ENCODE measurements around the gene FANK1. TPM values are rescaled to one million over a fixed set of nuclear protein-coding genes. Genes with fewer than 3 reads are reported as not detected.

FANK1 gene
- total and polyA plus RNA-seq, 5 donors: 0.37 to 1.0 (median 0.44) TPM

- 45% methylated on average over 13 of the region's 13 CpGs for WGBS
- H3K27me3 ChIP-seq (ENCODE audit: control insufficient read depth, insufficient read depth): no peaks in the 10 kb centered on the region
- intact Hi-C loops (cut with DNase I): no loop called here
- no peak overlapping the region for H3K4me3 ChIP-seq (ENCODE audit: low read length)
- H3K9me3 ChIP-seq (ENCODE audit: control insufficient read depth, low read length): no peaks in the 10 kb centered on the region
- DNase-seq: peak; percentile 53 to 81 (median 79)
- peak; percentile 92 to 95 for ATAC-seq
- H3K4me1 ChIP-seq (ENCODE audit: control insufficient read depth, insufficient read depth, low read length): peaks cover 7% of the 10 kb centered on the region
- H3K27ac ChIP-seq (ENCODE audit: low read length): no peak overlapping the region
Observed at GRCh38 chr10:126049759-126050700, 153.7 kb downstream of the FANK1 start.

GRCh38 chr10:126052171-126052570, 155.8 kb downstream of the FANK1 start:
- ATAC-seq (no peak), DNase-seq (no peak)
- intact Hi-C loops (cut with DNase I): no loop called here
- WGBS: 84% methylated on average over 2 of the region's 2 CpGs
- H3K27ac ChIP-seq (ENCODE audit: low read length): no peak overlapping the region
- H3K4me1 ChIP-seq (ENCODE audit: control insufficient read depth, insufficient read depth, low read length): peaks cover 7% of the 10 kb centered on the region
- no peaks in the 10 kb centered on the region for H3K27me3 ChIP-seq (ENCODE audit: control insufficient read depth, insufficient read depth)
- H3K4me3 ChIP-seq (ENCODE audit: low read length): no peak overlapping the region
- no peaks in the 10 kb centered on the region for H3K9me3 ChIP-seq (ENCODE audit: control insufficient read depth, low read length)

GRCh38 chr10:126054191-126054590, 157.8 kb downstream of the FANK1 start:
- no peaks in the 10 kb centered on the region for H3K27me3 ChIP-seq (ENCODE audit: control insufficient read depth, insufficient read depth)
- peaks cover 7% of the 10 kb centered on the region for H3K4me1 ChIP-seq (ENCODE audit: control insufficient read depth, insufficient read depth, low read length)
- H3K4me3 ChIP-seq (ENCODE audit: low read length): no peak overlapping the region
- H3K9me3 ChIP-seq (ENCODE audit: control insufficient read depth, low read length): no peaks in the 10 kb centered on the region
- intact Hi-C loops (cut with DNase I): no loop called here
- WGBS: 97% methylated on average over 6 of the region's 6 CpGs
- DNase-seq (no peak), ATAC-seq (no peak)
- H3K27ac ChIP-seq (ENCODE audit: low read length): no peak overlapping the region

- Histone ChIP-seq H3K27me3 (ENCODE audit: control insufficient read depth, insufficient read depth) (no peaks in the 10 kb centered on the region), H3K27ac (ENCODE audit: low read length) (no peak overlapping the region), H3K4me3 (ENCODE audit: low read length) (no peak overlapping the region), H3K9me3 (ENCODE audit: control insufficient read depth, low read length) (no peaks in the 10 kb centered on the region), H3K4me1 (ENCODE audit: control insufficient read depth, insufficient read depth, low read length) (peaks cover 2% of the 10 kb centered on the region)
- ATAC-seq: no peak
- intact Hi-C loops (cut with DNase I): no loop called here
- DNase-seq: no peak
- WGBS: 91% methylated on average over 8 of the region's 8 CpGs
Observed at GRCh38 chr10:126057494-126057893, 161.1 kb downstream of the FANK1 start.

GRCh38 chr10:126058104-126058503, 161.7 kb downstream of the FANK1 start:
- Histone ChIP-seq H3K27me3 (ENCODE audit: control insufficient read depth, insufficient read depth) (no peaks in the 10 kb centered on the region), H3K9me3 (ENCODE audit: control insufficient read depth, low read length) (no peaks in the 10 kb centered on the region), H3K27ac (ENCODE audit: low read length) (no peak overlapping the region), H3K4me3 (ENCODE audit: low read length) (no peak overlapping the region), H3K4me1 (ENCODE audit: control insufficient read depth, insufficient read depth, low read length) (peaks cover 2% of the 10 kb centered on the region)
- 62% methylated on average over 6 of the region's 6 CpGs for WGBS
- DNase-seq (no peak), ATAC-seq (no peak)
- intact Hi-C loops (cut with DNase I): no loop called here

- no peaks in the 10 kb centered on the region for H3K9me3 ChIP-seq (ENCODE audit: control insufficient read depth, low read length)
- H3K4me3 ChIP-seq (ENCODE audit: low read length): no peak overlapping the region
- H3K27me3 ChIP-seq (ENCODE audit: control insufficient read depth, insufficient read depth): no peaks in the 10 kb centered on the region
- ATAC-seq (no peak), DNase-seq (no peak)
- WGBS: 45% methylated on average over 9 of the region's 9 CpGs
- H3K4me1 ChIP-seq (ENCODE audit: control insufficient read depth, insufficient read depth, low read length): peaks cover 2% of the 10 kb centered on the region
- no peak overlapping the region for H3K27ac ChIP-seq (ENCODE audit: low read length)
- intact Hi-C loops (cut with DNase I): no loop called here
Observed at GRCh38 chr10:126058507-126058906, 162.1 kb downstream of the FANK1 start.

Other genes with a start within 250 kb of the FANK1 start
- not detected for gene TEX36, start 213.4 kb upstream of the FANK1 start, total RNA-seq
- not detected for gene TEX36, start 213.4 kb upstream of the FANK1 start, polyA plus RNA-seq
- 10 to 100 TPM; 12.0 to 14.7 (median 14.2) TPM for gene EDRF1, start 176.9 kb upstream of the FANK1 start, total RNA-seq
- 10.8 TPM for gene EDRF1, start 176.9 kb upstream of the FANK1 start, polyA plus RNA-seq
- 1 to 10 TPM in 2 of 4 donors, under 1 TPM in 2; 0.47 to 1.4 (median 1.0) TPM for gene MMP21, start 120.7 kb upstream of the FANK1 start, total RNA-seq
- gene MMP21, start 120.7 kb upstream of the FANK1 start, polyA plus RNA-seq: 0.20 TPM
- 10 to 100 TPM; 57.6 to 81.7 (median 68.5) TPM for gene UROS, start 73.3 kb upstream of the FANK1 start, total RNA-seq
- 86.1 TPM for gene UROS, start 73.3 kb upstream of the FANK1 start, polyA plus RNA-seq
- gene BCCIP, start 73.0 kb upstream of the FANK1 start, total RNA-seq: 10 to 100 TPM; 44.5 to 52.4 (median 48.0) TPM
- 61.2 TPM for gene BCCIP, start 73.0 kb upstream of the FANK1 start, polyA plus RNA-seq
- 10 to 100 TPM; 35.6 to 42.5 (median 36.2) TPM for gene DHX32, start 15.3 kb upstream of the FANK1 start, total RNA-seq
- 23.3 TPM for gene DHX32, start 15.3 kb upstream of the FANK1 start, polyA plus RNA-seq

All from right cardiac atrium (tissue), 5 donors.